ENCODE results near the gene COQ3. TPM values are rescaled to one million over a fixed set of nuclear protein-coding genes. Genes with fewer than 3 reads are reported as not detected.

The COQ3 gene
- total RNA-seq, 1 experiment from 2014 or later: 13.9 TPM

GRCh38 chr6:99347804-99348203 lies 46.2 kb downstream of the COQ3 start:
- no peaks in the 10 kb centered on the region for H3K36me3 Mint-ChIP-seq
- peaks cover 10% of the 10 kb centered on the region for H3K27me3 Mint-ChIP-seq (ENCODE audit: low read depth)
- DNase-seq (ENCODE audit: low spot score): no peak
- peak overlapping the region; percentile 64 for H3K27ac Mint-ChIP-seq
- TF ChIP-seq FOXP4 (CRISPR knock-in tag; IDR thresholded peaks at IDR 0.05): no peak
- TF ChIP-seq ZNF121 (CRISPR knock-in tag; IDR thresholded peaks at IDR 0.05): no peak
- no peak for TF ChIP-seq NR1H2 (CRISPR knock-in tag; IDR thresholded peaks at IDR 0.05)
- TF ChIP-seq PREB (CRISPR knock-in tag; IDR thresholded peaks at IDR 0.05; ENCODE audit: borderline replicate concordance): no peak
- no peak for TF ChIP-seq ETV6 (CRISPR knock-in tag; IDR thresholded peaks at IDR 0.05)
- no peak for TF ChIP-seq RORB (CRISPR knock-in tag; IDR thresholded peaks at IDR 0.05)
- no peak for TF ChIP-seq JAZF1 (CRISPR knock-in tag; IDR thresholded peaks at IDR 0.05)
- no peak for TF ChIP-seq NR2C2 (CRISPR knock-in tag; IDR thresholded peaks at IDR 0.05)
- no peak for TF ChIP-seq TEAD4 (CRISPR knock-in tag; IDR thresholded peaks at IDR 0.05)
- no peak for TF ChIP-seq E2F5 (CRISPR knock-in tag; IDR thresholded peaks at IDR 0.05)
- TF ChIP-seq HMGXB4 (CRISPR knock-in tag; IDR thresholded peaks at IDR 0.05): no peak
- ChIA-PET CTCF (interaction anchor here (1.0 to 1.6 kb wide), 6 partner anchors 13 to 77 kb away, joined by 3 to 9 read pairs (median 4); partner anchors contain the start of gene PNISR), POLR2A (interaction anchor here (0.7 to 3.1 kb wide), 4 partner anchors 11 to 57 kb away, joined by 3 to 17 read pairs (median 4); partner anchors contain the start of gene COQ3)
- peaks cover 43% of the 10 kb centered on the region for H3K4me1 Mint-ChIP-seq
- H3K4me3 Mint-ChIP-seq: peak overlapping the region; percentile 81
- ATAC-seq: no peak
- H3K9me3 Mint-ChIP-seq: no peaks in the 10 kb centered on the region

- Mint-ChIP-seq H3K9me3 (no peaks in the 10 kb centered on the region), H3K36me3 (no peaks in the 10 kb centered on the region), H3K4me3 (no peak overlapping the region), H3K27ac (no peak overlapping the region), H3K4me1 (peaks cover 43% of the 10 kb centered on the region), H3K27me3 (ENCODE audit: low read depth) (peaks cover 10% of the 10 kb centered on the region)
- ChIA-PET CTCF (interaction anchor here (0.7 to 1.6 kb wide), 4 partner anchors 12 to 184 kb away, joined by 3 to 9 read pairs (median 4); no protein-coding TSS in a partner anchor), POLR2A (no interaction called here)
- ATAC-seq (no peak), DNase-seq (ENCODE audit: low spot score) (no peak)
- TF ChIP-seq NR3C1 (CRISPR knock-in tag; conservative IDR thresholded peaks at IDR 0.05; ENCODE audit: low read depth) (no peak), TP53 (CRISPR knock-in tag; IDR thresholded peaks at IDR 0.05) (no peak), GABPB1 (CRISPR knock-in tag; IDR thresholded peaks at IDR 0.05) (no peak), ERG (CRISPR knock-in tag; IDR thresholded peaks at IDR 0.05) (no peak), USF1 (CRISPR knock-in tag; IDR thresholded peaks at IDR 0.05) (no peak), GRHL2 (CRISPR knock-in tag; IDR thresholded peaks at IDR 0.05; ENCODE audit: insufficient replicate concordance, severe bottlenecking) (no peak), RELA (CRISPR knock-in tag; IDR thresholded peaks at IDR 0.05; ENCODE audit: borderline replicate concordance) (no peak), ZBTB21 (CRISPR knock-in tag; IDR thresholded peaks at IDR 0.05; ENCODE audit: borderline replicate concordance) (no peak), EMX1 (CRISPR knock-in tag; IDR thresholded peaks at IDR 0.05) (no peak), TEAD4 (CRISPR knock-in tag; IDR thresholded peaks at IDR 0.05) (no peak), CBFB (CRISPR knock-in tag; IDR thresholded peaks at IDR 0.05; ENCODE audit: low read depth) (no peak), GTF2I (CRISPR knock-in tag; conservative IDR thresholded peaks at IDR 0.05) (no peak), ELF4 (CRISPR knock-in tag; IDR thresholded peaks at IDR 0.05; ENCODE audit: low read depth) (no peak), NFE2L1 (CRISPR knock-in tag; IDR thresholded peaks at IDR 0.05) (no peak), MXD4 (CRISPR knock-in tag; IDR thresholded peaks at IDR 0.05; ENCODE audit: borderline replicate concordance) (no peak)
Measured at GRCh38 chr6:99346595-99346994, 47.4 kb downstream of the COQ3 start.

Measured in WTC11 (cell line).